Smooth muscle cell (in vitro differentiated cells): ENCODE results near the gene PIGU. TPM values are rescaled to one million over a fixed set of nuclear protein-coding genes. Genes with fewer than 3 reads are reported as not detected.

ENCODE experiments used
- DNase-seq: peaks from one replicate; lab custom pipeline; 2025; ENCODE audit not compliant: unreplicated experiment; lab: John Stamatoyannopoulos, UW
- H2AFZ ChIP-seq: fragments of 200-600 bp; sonication (generic); 2 replicates; pipeline ENCODE4 v1.6.0; 2016; ENCODE audit warnings: antibody characterized with exemption, low read depth, mild to moderate bottlenecking
- H3F3A ChIP-seq: fragments of 200-600 bp; sonication (generic); 2 replicates; pipeline ENCODE4 v1.6.0; 2017; ENCODE audit warnings: antibody characterized with exemption, low read depth
- H3K27ac ChIP-seq: fragments of 200-600 bp; sonication (generic); 2 replicates; pipeline ENCODE4 v1.5.1; 2016; ENCODE audit warnings: low read depth, mild to moderate bottlenecking
- H3K27me3 ChIP-seq: fragments of 200-600 bp; sonication (generic); 2 replicates; pipeline ENCODE4 v1.6.1; 2016; ENCODE audit warnings: low read depth, mild to moderate bottlenecking
- H3K36me3 ChIP-seq: fragments of 200-600 bp; sonication (generic); 2 replicates; pipeline ENCODE4 v1.5.1; 2016; ENCODE audit warnings: low read depth
- H3K4me1 ChIP-seq: fragments of 200-600 bp; sonication (generic); 2 replicates; pipeline ENCODE4 v1.5.1; 2016; ENCODE audit warnings: low read depth
- H3K4me2 ChIP-seq: fragments of 200-600 bp; sonication (generic); 2 replicates; pipeline ENCODE4 v1.6.0; 2016; ENCODE audit warnings: mild to moderate bottlenecking
- H3K4me3 ChIP-seq: fragments of 200-600 bp; sonication (generic); 2 replicates; pipeline ENCODE4 v1.5.1; 2016; ENCODE audit warnings: mild to moderate bottlenecking
- H3K79me2 ChIP-seq: fragments of 200-600 bp; sonication (generic); 2 replicates; pipeline ENCODE4 v1.6.0; 2016; ENCODE audit warnings: low read depth, mild to moderate bottlenecking
- H3K9ac ChIP-seq: fragments of 200-600 bp; sonication (generic); 2 replicates; pipeline ENCODE4 v1.6.0; 2016; ENCODE audit warnings: low read depth
- H3K9me3 ChIP-seq: fragments of 200-600 bp; sonication (generic); replicated peaks from 2 replicates; pipeline ENCODE4 v1.5.1; 2016; ENCODE audit warnings: low read depth
- H4K20me1 ChIP-seq: fragments of 200-600 bp; sonication (generic); 2 replicates; pipeline ENCODE4 v1.6.0; 2016; ENCODE audit warnings: low read depth
- WGBS: methylation state at CpG from one replicate; pipeline ENCODE4 v1.1.7; 2016; ENCODE audit warnings: low lambda C conversion rate; 5-methylcytosine and 5-hydroxymethylcytosine counted together
- polyA plus RNA-seq: library from polyadenylated mRNA; unstranded; fragments of >200 nt; fragmentation: Nextera tagmentation; extraction: Ambion mirVana; gene quantifications from 2 replicates; pipeline ENCODE4 v1.2.1, GENCODE V29; 2016
- total RNA-seq: library from RNA; depleted of rRNA; stranded (reverse); fragments of >200 nt; gene quantifications from 2 replicates; pipeline ENCODE4 v1.2.3, GENCODE V29; 2014
- TF ChIP-seq, protein P1 (sequence below): fragments of 200-600 bp; sonication (generic); IDR thresholded peaks from 2 replicates; pipeline ENCODE4 v1.5.1; 2017; ENCODE audit warnings: borderline replicate concordance, mild to moderate bottlenecking, antibody characterized with exemption; ENCODE audit not compliant: insufficient read depth, poor library complexity, severe bottlenecking

Gene PIGU
- total and polyA plus RNA-seq, 2 experiments from 2014 or later: 46.5 to 50.2 TPM

DNA sequence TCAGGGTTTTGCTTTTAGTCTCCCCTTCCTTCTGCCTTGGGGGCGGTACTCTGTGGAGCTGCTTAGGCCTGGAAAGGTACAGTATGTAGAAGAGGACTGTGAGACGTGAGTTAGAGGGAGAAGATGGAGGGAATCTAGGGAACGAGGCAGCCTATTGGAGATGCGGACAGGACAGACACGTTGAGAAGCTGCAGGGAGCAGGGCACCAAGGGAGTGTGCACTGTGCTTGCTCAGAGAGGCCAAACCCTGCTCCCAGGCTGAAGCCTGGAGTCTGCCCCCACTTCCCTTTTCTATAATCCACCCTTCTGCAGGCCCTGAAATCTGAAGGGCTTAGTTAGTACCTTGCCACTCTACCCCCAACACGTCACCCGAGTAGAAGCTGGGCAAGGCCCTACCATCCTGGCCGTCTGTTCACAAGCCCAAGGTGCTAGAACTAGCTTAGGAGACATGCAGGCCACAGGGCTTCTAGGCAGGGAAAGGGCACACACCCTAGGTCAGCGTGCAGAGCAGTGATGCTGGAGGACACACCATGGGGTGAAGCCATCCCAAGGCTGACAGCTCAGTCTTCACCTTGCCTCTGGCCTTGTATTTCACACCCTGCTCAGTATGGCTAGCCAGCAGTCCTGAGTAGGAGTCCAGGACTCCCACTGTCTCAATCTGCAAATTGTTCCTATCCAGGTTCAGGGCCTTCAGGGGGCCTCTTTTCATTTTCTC lies 34.1 kb upstream of the PIGU start:
- no peak overlapping the region for H3K4me3 ChIP-seq
- WGBS: 92% methylated on average over 9 of the region's 9 CpGs
- H3K27me3 ChIP-seq: no peaks in the 10 kb centered on the region
- peaks cover 3% of the 10 kb centered on the region for H3K4me1 ChIP-seq
- H3K36me3 ChIP-seq: no peaks in the 10 kb centered on the region
- H2AFZ ChIP-seq: no peak overlapping the region
- no peak overlapping the region for H3K4me2 ChIP-seq
- TF ChIP-seq, protein P1, sequence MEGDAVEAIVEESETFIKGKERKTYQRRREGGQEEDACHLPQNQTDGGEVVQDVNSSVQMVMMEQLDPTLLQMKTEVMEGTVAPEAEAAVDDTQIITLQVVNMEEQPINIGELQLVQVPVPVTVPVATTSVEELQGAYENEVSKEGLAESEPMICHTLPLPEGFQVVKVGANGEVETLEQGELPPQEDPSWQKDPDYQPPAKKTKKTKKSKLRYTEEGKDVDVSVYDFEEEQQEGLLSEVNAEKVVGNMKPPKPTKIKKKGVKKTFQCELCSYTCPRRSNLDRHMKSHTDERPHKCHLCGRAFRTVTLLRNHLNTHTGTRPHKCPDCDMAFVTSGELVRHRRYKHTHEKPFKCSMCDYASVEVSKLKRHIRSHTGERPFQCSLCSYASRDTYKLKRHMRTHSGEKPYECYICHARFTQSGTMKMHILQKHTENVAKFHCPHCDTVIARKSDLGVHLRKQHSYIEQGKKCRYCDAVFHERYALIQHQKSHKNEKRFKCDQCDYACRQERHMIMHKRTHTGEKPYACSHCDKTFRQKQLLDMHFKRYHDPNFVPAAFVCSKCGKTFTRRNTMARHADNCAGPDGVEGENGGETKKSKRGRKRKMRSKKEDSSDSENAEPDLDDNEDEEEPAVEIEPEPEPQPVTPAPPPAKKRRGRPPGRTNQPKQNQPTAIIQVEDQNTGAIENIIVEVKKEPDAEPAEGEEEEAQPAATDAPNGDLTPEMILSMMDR: no peak
- no peak for DNase-seq
- H3K27ac ChIP-seq: no peak overlapping the region
- no peak overlapping the region for H3K9ac ChIP-seq
- H3K9me3 ChIP-seq: no peaks in the 10 kb centered on the region
- H4K20me1 ChIP-seq: peaks cover 42% of the 10 kb centered on the region
- no peaks in the 10 kb centered on the region for H3K79me2 ChIP-seq
- peaks cover 27% of the 10 kb centered on the region for H3F3A ChIP-seq

DNA sequence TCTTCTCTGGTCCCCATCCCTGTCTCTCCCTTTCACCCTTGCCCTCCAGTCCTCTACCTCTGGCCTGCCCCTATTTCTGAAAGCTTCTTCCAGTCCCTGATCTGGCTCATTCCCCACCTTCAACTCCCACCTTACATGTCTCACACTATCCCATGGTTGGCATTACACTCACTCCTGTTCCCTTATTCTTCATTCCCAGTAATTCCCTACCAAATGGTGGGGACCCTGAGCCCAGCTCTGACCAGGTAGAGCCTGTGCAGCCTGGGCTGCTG lies 33.6 kb upstream of the PIGU start:
- no peaks in the 10 kb centered on the region for H3K36me3 ChIP-seq
- no peak for DNase-seq
- peaks cover 3% of the 10 kb centered on the region for H3K4me1 ChIP-seq
- H3K27ac ChIP-seq: no peak overlapping the region
- no peak overlapping the region for H2AFZ ChIP-seq
- H3K9ac ChIP-seq: no peak overlapping the region
- TF ChIP-seq, protein P1: no peak
- no peaks in the 10 kb centered on the region for H3K9me3 ChIP-seq
- H3F3A ChIP-seq: peaks cover 24% of the 10 kb centered on the region
- no peaks in the 10 kb centered on the region for H3K27me3 ChIP-seq
- no peak overlapping the region for H3K4me3 ChIP-seq
- peak overlapping the region; percentile 95 for H3K4me2 ChIP-seq
- no peaks in the 10 kb centered on the region for H3K79me2 ChIP-seq
- H4K20me1 ChIP-seq: peaks cover 47% of the 10 kb centered on the region

DNA sequence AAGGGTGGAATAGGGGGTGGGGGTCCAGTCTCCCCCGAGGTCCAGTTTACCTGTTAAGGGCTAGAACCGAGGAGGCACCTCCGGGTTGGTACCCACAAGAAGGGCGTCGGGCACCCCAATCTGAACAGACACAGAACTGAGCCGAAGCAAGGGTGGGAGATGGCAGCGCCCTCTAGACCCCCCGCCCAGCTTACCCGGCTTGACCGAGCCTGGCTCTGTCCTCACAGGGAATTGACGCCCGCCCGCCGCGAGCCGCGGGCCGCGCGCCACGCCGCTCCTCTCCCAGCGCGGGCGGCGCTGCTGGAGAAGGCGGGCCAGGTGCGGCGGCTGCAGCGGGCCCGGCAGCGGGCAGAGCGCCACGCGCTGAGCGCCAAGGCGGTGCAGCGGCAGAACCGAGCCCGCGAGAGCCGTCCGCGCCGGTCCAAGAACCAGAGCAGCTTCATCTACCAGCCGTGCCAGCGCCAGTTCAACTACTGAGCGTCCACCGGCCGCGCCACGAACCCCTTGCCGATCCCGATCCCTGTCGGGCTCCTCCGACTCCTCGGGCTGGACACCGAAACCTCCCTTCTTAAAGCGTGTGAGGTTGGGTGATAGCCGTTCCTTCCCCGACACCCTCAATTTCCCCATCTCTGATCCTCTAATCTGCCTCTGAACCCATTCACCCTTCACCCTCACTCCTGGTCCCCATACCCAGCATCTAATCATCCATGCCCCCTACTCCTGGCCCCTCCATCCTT lies 33.1 kb upstream of the PIGU start:
- Histone ChIP-seq H3K27me3 (no peaks in the 10 kb centered on the region), H3K27ac (peak overlapping the region; percentile 50), H3K4me1 (peaks cover 5% of the 10 kb centered on the region), H2AFZ (no peak overlapping the region), H3K4me2 (peak overlapping the region; percentile 95), H4K20me1 (peaks cover 52% of the 10 kb centered on the region), H3K9me3 (no peaks in the 10 kb centered on the region), H3K4me3 (peak overlapping the region; percentile 84), H3F3A (peaks cover 19% of the 10 kb centered on the region), H3K9ac (peak overlapping the region; percentile 68), H3K79me2 (no peaks in the 10 kb centered on the region), H3K36me3 (no peaks in the 10 kb centered on the region)
- TF ChIP-seq, protein P1: peak; percentile 30
- 4% methylated on average over 50 of the region's 61 CpGs for WGBS
- peak; percentile 84 for DNase-seq
